ENCODE results near the gene ACTBL2.
"Not testable (repeated sequence)": the region's sequence is repeated elsewhere in the genome, so short reads cannot be mapped to it uniquely, and the experiment has no call there.

Gene ACTBL2

GRCh38 chr5:57494104-57495098 is 11.8 kb upstream of the ACTBL2 start:
- no peak for DNase-seq

- DNase-seq, result no peak
These were observed 10.4 kb upstream of the ACTBL2 start for GRCh38 chr5:57493034-57493433.

- no peak for DNase-seq
These were observed 10.0 kb upstream of the ACTBL2 start for GRCh38 chr5:57492632-57493031.

GRCh38 chr5:57491369-57491965 is 8.9 kb upstream of the ACTBL2 start:
- no peak for DNase-seq

GRCh38 chr5:57488215-57488955 is 5.8 kb upstream of the ACTBL2 start:
- DNase-seq, result no peak

- DNase-seq, result no peak
These were observed 3.5 kb upstream of the ACTBL2 start for GRCh38 chr5:57486027-57486602.

GRCh38 chr5:57478826-57479225 is 3.8 kb downstream of the ACTBL2 start:
- no peak for DNase-seq

GRCh38 chr5:57476601-57477056 is 6.0 kb downstream of the ACTBL2 start:
- no peak for DNase-seq

GRCh38 chr5:57470339-57470738 is 12.3 kb downstream of the ACTBL2 start:
- no peak for DNase-seq

- DNase-seq, result no peak
These were observed 14.0 kb downstream of the ACTBL2 start for GRCh38 chr5:57468481-57469163.

GRCh38 chr5:57466544-57466943 is 16.1 kb downstream of the ACTBL2 start:
- DNase-seq, result no peak

- DNase-seq, result not testable (repeated sequence)
These were observed 22.6 kb downstream of the ACTBL2 start for GRCh38 chr5:57460056-57460455.

GRCh38 chr5:57458443-57458842 is 24.2 kb downstream of the ACTBL2 start:
- DNase-seq, result no peak

GRCh38 chr5:57456531-57457135 is 26.0 kb downstream of the ACTBL2 start:
- no peak for DNase-seq

GRCh38 chr5:57455511-57456455 is 26.8 kb downstream of the ACTBL2 start:
- no peak for DNase-seq

- no peak for DNase-seq
These were observed 27.7 kb downstream of the ACTBL2 start for GRCh38 chr5:57454896-57455295.

GRCh38 chr5:57453728-57454127 is 28.9 kb downstream of the ACTBL2 start:
- DNase-seq, result no peak

GRCh38 chr5:57452885-57453284 is 29.7 kb downstream of the ACTBL2 start:
- no peak for DNase-seq

GRCh38 chr5:57450991-57451876 is 31.4 kb downstream of the ACTBL2 start:
- DNase-seq, result no peak

GRCh38 chr5:57448751-57449150 is 33.9 kb downstream of the ACTBL2 start:
- no peak for DNase-seq

Measured in NCI-H146 (cell line).